Large intestine (tissue), 1 donor: Measurements from ENCODE around the gene MT1B. TPM values are rescaled to one million over a fixed set of nuclear protein-coding genes. Genes with fewer than 3 reads are reported as not detected.

Experiments used
- polyA plus RNA-seq: library from polyadenylated mRNA; unstranded; fragments of 120-200 nt; gene quantifications from one replicate; pipeline ENCODE4 v1.2.1, GENCODE V29; 2013

Gene MT1B
- polyA plus RNA-seq, 1 donor: not detected

Other genes starting within 250 kb of the MT1B start
- gene AMFR, start 226.3 kb upstream of the MT1B start, polyA plus RNA-seq: 85.9 TPM
- gene NUDT21, start 200.6 kb upstream of the MT1B start, polyA plus RNA-seq: 112 TPM
- 37.6 TPM for gene OGFOD1, start 200.3 kb upstream of the MT1B start, polyA plus RNA-seq
- gene BBS2, start 131.9 kb upstream of the MT1B start, polyA plus RNA-seq: 31.2 TPM
- not detected for gene MT4, start 86.8 kb upstream of the MT1B start, polyA plus RNA-seq
- gene MT3, start 62.4 kb upstream of the MT1B start, polyA plus RNA-seq: 0.97 TPM
- 115 TPM for gene MT2A, start 43.3 kb upstream of the MT1B start, polyA plus RNA-seq
- 96.6 TPM for gene MT1E, start 26.1 kb upstream of the MT1B start, polyA plus RNA-seq
- 2.5 TPM for gene MT1M, start 19.2 kb upstream of the MT1B start, polyA plus RNA-seq
- gene MT1A, start 13.2 kb upstream of the MT1B start, polyA plus RNA-seq: 0.31 TPM
- gene MT1F, start 6.1 kb downstream of the MT1B start, polyA plus RNA-seq: 77.0 TPM
- 919 TPM for gene MT1G, start 16.2 kb downstream of the MT1B start, polyA plus RNA-seq
- gene MT1H, start 17.9 kb downstream of the MT1B start, polyA plus RNA-seq: 391 TPM
- 112 TPM for gene MT1X, start 30.6 kb downstream of the MT1B start, polyA plus RNA-seq
- 40.4 TPM for gene NUP93, start 78.2 kb downstream of the MT1B start, polyA plus RNA-seq
- 0.21 TPM for gene SLC12A3, start 213.3 kb downstream of the MT1B start, polyA plus RNA-seq